MG63 (cell line): Measurements from ENCODE around the gene FAM98B. TPM values are rescaled to one million over a fixed set of nuclear protein-coding genes. Genes with fewer than 3 reads are reported as not detected.
A peak's percentile ranks its signal among the peaks of the same experiment; 100 is the strongest.
"Not testable (repeated sequence)": the region's sequence is repeated elsewhere in the genome, so short reads cannot be mapped to it uniquely, and the experiment has no call there.

Experiments used
- DNase-seq: peaks from one replicate; pipeline ENCODE4 v3.0.0-alpha.2; 2020
- H3K27me3 ChIP-seq: fragments of 250-450 bp; sonication (Bioruptor Pico); 2 replicates; pipeline ENCODE4 v1.5.1; 2020; ENCODE audit warnings: mild to moderate bottlenecking, moderate library complexity
- H3K36me3 ChIP-seq: fragments of 250-450 bp; sonication (Bioruptor Pico); 2 replicates; pipeline ENCODE4 v1.5.1; 2020; ENCODE audit warnings: mild to moderate bottlenecking, moderate library complexity
- H3K4me3 ChIP-seq: fragments of 250-450 bp; sonication (Bioruptor Pico); 2 replicates; pipeline ENCODE4 v1.5.1; 2020; ENCODE audit warnings: mild to moderate bottlenecking, moderate library complexity
- H3K9me3 ChIP-seq: fragments of 250-450 bp; sonication (Bioruptor Pico); 2 replicates; pipeline ENCODE4 v1.5.1; 2020; ENCODE audit warnings: mild to moderate bottlenecking, moderate library complexity
- total RNA-seq: library from RNA; depleted of rRNA; stranded (reverse); fragments of >200 nt; shearing (Covaris generic); gene quantifications from 2 replicates; pipeline ENCODE4 v1.2.3, GENCODE V29; 2014; ENCODE audit warnings: low replicate concordance; rRNA removed

FAM98B gene
- 2.2 and 3.7 TPM in 2 replicates for total RNA-seq

DNA sequence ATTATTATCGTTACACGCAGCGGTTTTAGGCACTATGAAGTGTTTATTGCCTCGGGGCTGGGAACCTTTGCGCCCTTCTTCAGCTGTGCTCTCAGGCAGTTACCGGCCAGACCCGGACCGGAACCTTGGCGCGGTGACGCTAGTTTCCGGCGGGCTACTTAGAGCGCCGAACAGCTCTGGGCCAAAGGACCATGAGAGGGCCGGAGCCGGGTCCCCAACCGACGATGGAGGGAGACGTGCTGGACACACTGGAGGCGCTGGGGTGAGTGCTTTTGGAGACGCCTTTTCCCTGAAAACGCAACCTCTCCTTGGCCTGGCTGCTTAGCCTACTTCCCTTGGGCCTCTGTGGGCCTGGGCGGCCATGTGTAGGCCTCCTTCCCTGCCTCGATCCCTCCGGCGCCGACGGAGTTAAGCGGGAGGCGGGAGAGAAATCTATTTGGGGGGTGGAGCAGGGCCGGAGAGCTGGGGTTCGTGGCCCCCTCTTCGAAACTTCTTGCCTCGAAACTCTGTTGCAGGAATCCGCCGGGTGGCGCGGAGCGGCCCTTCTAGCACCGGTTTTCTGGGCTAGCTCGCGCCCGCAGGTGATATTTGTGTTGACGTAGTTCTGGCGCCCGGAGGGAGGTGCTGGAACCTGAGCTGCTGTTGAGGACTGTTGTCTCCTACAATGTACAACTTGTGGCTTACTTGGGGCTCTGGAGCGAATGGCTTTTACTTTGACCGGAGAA lies at the start of gene FAM98B:
TSS of gene FAM98B (plus strand) at position 157 of the 725 bp plus-strand sequence. CDS start at position 192, 35 bp downstream.
- Histone ChIP-seq H3K4me3 (peak within 1 kb of the TSS; percentile 92), H3K27me3 (peaks cover 6% of the 10 kb centered on the region), H3K36me3 (peaks cover 2% of the 10 kb centered on the region; the same call in 1 of the 2 replicates), H3K9me3 (no peaks in the 10 kb centered on the region)
- peak; percentile 86 for DNase-seq

GRCh38 chr15:38406436-38406835 lies 47.5 kb upstream of the FAM98B start:
- no peaks in the 10 kb centered on the region for H3K36me3 ChIP-seq
- no peaks in the 10 kb centered on the region for H3K27me3 ChIP-seq
- H3K4me3 ChIP-seq = no peak overlapping the region
- no peak for DNase-seq
- no peaks in the 10 kb centered on the region for H3K9me3 ChIP-seq

DNA sequence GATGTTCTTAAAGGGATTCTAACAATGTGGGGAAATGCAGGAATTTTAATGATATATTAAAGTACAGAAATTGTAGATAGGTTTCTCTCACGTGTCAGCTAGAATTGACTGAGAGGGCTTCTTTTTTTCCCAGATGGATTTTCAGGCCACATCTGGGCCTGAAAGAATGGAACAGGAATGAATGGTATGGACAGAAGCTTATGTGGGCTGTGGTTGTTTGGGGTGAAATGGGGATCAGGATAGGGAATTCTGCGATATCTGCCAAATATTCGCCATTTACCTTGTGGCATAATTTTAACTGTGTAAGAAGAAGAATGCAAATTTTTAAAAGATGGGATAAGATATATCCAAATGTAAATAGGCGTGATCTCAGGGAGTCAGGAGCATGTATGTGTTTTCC lies 45.4 kb upstream of the FAM98B start:
- H3K9me3 ChIP-seq = no peaks in the 10 kb centered on the region
- DNase-seq = no peak
- no peaks in the 10 kb centered on the region for H3K36me3 ChIP-seq
- no peak overlapping the region for H3K4me3 ChIP-seq
- no peaks in the 10 kb centered on the region for H3K27me3 ChIP-seq

GRCh38 chr15:38411902-38412301 lies 42.0 kb upstream of the FAM98B start:
- Histone ChIP-seq H3K4me3 (no peak overlapping the region), H3K36me3 (no peaks in the 10 kb centered on the region), H3K9me3 (no peaks in the 10 kb centered on the region), H3K27me3 (no peaks in the 10 kb centered on the region)
- no peak for DNase-seq

DNA sequence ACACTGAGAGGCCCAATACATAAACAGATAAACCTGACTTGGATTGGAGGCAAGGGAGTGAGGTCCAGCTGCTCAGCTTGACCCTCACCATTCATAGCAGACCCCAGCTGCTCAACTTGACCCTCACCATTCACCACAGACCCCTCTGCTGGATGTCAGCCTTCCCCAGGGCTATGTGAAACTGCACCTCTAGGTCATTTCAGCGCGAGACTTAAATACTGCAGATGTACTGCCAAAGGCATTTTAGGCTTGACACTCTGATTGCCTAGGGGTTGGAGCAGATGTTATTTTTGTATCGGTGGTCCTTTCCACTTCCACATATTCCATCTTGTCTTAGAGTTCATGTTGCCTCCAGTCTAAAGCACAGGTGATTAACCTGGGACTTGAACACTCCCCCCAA lies 41.5 kb upstream of the FAM98B start:
- Histone ChIP-seq H3K4me3 (no peak overlapping the region), H3K27me3 (no peaks in the 10 kb centered on the region), H3K36me3 (no peaks in the 10 kb centered on the region), H3K9me3 (no peaks in the 10 kb centered on the region)
- DNase-seq = no peak

DNA sequence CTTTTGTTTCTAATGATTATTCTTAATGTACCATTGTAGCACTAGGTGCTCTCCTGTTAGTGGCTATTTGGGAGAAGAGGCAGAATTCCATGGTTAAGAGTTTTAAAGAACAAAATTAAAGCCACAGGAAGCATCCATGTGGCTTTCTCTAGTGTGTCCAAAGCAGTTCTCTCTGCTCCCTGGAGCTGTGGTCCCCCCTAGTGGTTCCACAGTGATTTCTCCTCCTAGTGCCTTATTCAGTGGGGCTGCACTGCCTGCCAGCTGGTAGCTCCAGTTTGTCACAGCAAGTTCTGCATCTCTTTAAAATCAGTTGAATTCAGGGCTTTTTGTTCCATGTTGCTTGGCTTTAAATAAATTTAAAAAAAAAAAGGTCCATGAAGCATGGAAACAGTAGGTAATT lies 39.6 kb upstream of the FAM98B start:
- no peaks in the 10 kb centered on the region for H3K9me3 ChIP-seq
- H3K27me3 ChIP-seq = no peaks in the 10 kb centered on the region
- DNase-seq = peak; percentile 48
- H3K36me3 ChIP-seq = no peaks in the 10 kb centered on the region
- H3K4me3 ChIP-seq = no peak overlapping the region

DNA sequence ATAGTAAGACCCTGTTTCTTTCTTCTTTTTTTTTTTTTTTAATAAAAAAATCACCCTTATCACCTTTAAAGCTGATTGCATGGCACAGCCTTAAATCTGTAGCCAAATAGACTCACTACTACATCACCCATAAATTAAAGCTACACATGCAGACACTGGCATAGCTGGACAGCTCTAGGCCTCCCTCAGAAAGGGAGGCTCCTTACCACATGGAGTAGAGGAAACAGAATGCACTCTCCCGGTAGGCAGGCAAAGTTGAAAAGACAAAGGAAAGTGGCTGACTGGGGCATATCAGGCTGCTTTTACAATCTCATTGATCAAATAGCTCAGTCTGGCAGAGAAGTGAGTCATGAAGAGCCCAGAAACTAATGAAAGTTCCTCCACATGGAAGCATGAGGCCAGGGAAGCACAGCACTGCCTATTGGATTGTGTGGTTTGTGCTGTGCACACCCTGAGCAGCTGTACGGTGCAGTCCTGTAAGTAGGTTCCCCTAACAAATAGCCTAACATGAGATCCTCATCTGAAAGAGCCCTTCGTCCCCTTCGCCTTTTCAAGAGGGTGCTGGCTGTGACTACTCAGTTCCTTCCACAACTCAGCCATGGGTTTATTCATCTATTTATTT lies 32.7 kb upstream of the FAM98B start:
- no peaks in the 10 kb centered on the region for H3K36me3 ChIP-seq
- no peak overlapping the region for H3K4me3 ChIP-seq
- DNase-seq = no peak
- H3K9me3 ChIP-seq = peaks cover 2% of the 10 kb centered on the region; the same call in 1 of the 2 replicates
- H3K27me3 ChIP-seq = no peaks in the 10 kb centered on the region

GRCh38 chr15:38424101-38424552 lies 29.8 kb upstream of the FAM98B start:
- Histone ChIP-seq H3K36me3 (no peaks in the 10 kb centered on the region), H3K4me3 (no peak overlapping the region), H3K27me3 (no peaks in the 10 kb centered on the region), H3K9me3 (peaks cover 2% of the 10 kb centered on the region; the same call in 1 of the 2 replicates)
- no peak for DNase-seq

DNA sequence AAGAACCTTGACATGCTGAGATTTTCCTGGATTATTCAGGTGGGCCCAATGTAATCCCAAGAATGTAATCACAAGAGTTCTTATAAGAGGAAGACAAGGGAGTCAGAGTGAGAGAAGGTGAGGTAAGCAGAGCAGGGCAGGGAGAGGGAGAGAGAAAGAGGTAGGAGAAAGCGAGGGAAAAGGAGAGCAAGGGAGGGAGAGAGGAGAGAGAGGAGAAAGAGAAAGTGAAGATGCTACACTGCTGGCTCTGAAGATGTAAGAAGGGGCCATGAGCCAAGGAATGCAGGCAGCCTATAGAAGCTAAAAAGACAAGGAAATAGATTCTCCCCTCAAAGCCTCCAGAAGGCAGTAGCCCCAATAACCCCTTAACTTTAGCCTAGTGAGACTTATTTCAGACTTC lies 28.7 kb upstream of the FAM98B start:
- Histone ChIP-seq H3K27me3 (no peaks in the 10 kb centered on the region), H3K4me3 (no peak overlapping the region), H3K36me3 (no peaks in the 10 kb centered on the region), H3K9me3 (peaks cover 2% of the 10 kb centered on the region; the same call in 1 of the 2 replicates)
- DNase-seq = no peak

DNA sequence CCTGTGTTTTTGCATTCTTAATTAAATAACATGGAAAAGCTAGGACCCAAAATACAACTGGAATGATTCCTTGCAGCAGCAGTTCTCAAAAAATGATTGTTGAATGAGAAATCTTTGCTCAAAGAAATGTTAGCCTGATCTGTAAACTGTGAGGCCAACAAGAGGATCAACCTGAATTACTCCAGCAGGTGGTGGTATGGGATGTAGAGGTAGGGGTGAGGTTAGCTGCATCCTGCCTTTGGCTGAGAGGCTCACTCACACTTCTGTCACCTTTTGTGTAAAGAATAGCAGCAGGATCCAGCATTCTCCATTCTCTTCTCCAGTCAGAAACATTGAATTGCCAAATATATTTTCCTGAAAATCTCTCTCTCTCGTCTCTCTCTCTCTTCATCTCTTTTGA lies 26.5 kb upstream of the FAM98B start:
- H3K36me3 ChIP-seq = no peaks in the 10 kb centered on the region
- no peak overlapping the region for H3K4me3 ChIP-seq
- H3K9me3 ChIP-seq = peaks cover 2% of the 10 kb centered on the region; the same call in 1 of the 2 replicates
- H3K27me3 ChIP-seq = no peaks in the 10 kb centered on the region; the same call in 1 of the 2 replicates
- no peak for DNase-seq

- no peaks in the 10 kb centered on the region; the same call in 1 of the 2 replicates for H3K27me3 ChIP-seq
- H3K9me3 ChIP-seq = no peaks in the 10 kb centered on the region
- H3K36me3 ChIP-seq = no peaks in the 10 kb centered on the region
- no peak overlapping the region for H3K4me3 ChIP-seq
- DNase-seq = no peak
Measured at GRCh38 chr15:38430106-38430760, 23.7 kb upstream of the FAM98B start.

GRCh38 chr15:38436993-38437392 lies 16.9 kb upstream of the FAM98B start:
- Histone ChIP-seq H3K36me3 (no peaks in the 10 kb centered on the region), H3K9me3 (no peaks in the 10 kb centered on the region), H3K4me3 (no peak overlapping the region), H3K27me3 (peaks cover 7% of the 10 kb centered on the region; the same call in 1 of the 2 replicates)
- DNase-seq = no peak

DNA sequence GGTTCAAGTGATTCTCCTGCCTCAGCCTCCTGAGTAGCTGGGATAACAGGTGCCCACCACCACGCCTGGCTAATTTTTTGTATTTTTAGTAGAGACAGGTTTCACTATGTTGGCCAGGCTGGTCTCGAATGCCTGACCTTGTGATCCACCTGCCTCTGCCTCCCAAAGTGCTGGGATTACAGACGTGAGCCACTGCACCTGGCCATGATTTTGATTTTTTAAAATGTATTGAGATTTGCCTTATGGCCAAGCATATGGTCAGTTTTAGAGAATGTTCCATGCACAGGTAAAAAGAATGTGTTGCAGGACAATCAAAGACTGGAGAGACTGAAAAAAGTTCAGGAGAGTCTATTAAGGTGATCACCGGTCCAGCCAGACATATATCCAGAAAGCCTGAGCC lies 16.3 kb upstream of the FAM98B start:
- H3K9me3 ChIP-seq, DNase-seq: not testable (repeated sequence)

GRCh38 chr15:38438031-38438986 lies 15.6 kb upstream of the FAM98B start:
- Histone ChIP-seq H3K27me3 (peaks cover 7% of the 10 kb centered on the region; the same call in 1 of the 2 replicates), H3K4me3 (no peak overlapping the region), H3K9me3 (no peaks in the 10 kb centered on the region), H3K36me3 (no peaks in the 10 kb centered on the region)
- DNase-seq = no peak

More for the DNA sequence above, 16.3 kb upstream of the FAM98B start:
- not testable (repeated sequence) for H3K4me3 ChIP-seq, H3K27me3 ChIP-seq, H3K36me3 ChIP-seq

- DNase-seq = no peak
- no peaks in the 10 kb centered on the region for H3K9me3 ChIP-seq
- H3K27me3 ChIP-seq = peaks cover 7% of the 10 kb centered on the region; the same call in 1 of the 2 replicates
- no peak overlapping the region for H3K4me3 ChIP-seq
- no peaks in the 10 kb centered on the region for H3K36me3 ChIP-seq
Measured at GRCh38 chr15:38440353-38441129, 13.4 kb upstream of the FAM98B start.
